ENCODE results near the gene SLC6A7.

Gene SLC6A7

DNA sequence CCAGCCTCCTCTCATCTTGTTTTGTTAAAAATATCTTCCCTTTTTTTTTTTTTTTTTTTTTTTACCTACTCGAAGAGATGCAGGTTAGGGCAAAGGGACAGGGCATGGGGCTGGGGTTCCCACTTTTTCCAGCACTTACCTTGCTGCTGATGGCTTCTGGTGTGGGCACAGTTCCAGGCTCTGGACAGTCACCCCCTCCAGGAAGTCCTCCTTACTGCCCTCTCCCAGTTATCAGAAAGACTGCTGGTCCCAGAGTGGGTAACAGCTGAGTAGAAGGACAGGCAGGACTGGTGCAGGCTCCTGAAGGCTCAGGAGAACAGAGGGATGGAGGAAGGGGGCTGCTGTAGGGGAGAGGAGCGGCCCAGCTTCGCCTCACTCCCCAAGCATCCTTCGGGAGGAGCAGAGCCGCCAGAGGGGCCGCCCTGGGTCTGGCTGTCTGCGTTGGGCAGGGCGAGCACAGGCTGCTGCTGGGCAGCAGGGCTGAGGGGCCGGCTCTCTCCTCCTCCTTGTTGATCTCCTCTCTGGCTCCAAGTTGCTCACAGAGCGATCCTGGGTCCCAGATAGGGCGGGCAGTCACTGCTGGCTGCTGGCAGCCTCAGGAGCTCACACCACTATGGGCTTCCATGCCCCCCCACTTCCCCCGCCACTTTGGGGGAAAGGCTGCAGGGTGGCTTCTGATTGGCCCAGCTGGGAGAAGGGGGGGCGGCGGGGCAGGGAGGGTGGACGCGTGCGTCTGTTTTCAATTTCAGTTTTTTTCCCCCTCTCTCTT lies 34.4 kb upstream of the SLC6A7 start, which contains the start of gene PDGFRB:
Gene PDGFRB, minus strand, starts transcription at position 588 of the 769 bp plus-strand sequence. CDS start 18,798 bp downstream, outside the sequence.
- CTCF ChIA-PET: interaction anchor here (1.3 kb wide), 2 partner anchors 10 to 18 kb away, joined by 3 to 4 read pairs; no protein-coding TSS in a partner anchor
- DNase-seq (ENCODE audit: extremely low spot score): peak; percentile 82
- POLR2A ChIA-PET: no interaction called here

DNA sequence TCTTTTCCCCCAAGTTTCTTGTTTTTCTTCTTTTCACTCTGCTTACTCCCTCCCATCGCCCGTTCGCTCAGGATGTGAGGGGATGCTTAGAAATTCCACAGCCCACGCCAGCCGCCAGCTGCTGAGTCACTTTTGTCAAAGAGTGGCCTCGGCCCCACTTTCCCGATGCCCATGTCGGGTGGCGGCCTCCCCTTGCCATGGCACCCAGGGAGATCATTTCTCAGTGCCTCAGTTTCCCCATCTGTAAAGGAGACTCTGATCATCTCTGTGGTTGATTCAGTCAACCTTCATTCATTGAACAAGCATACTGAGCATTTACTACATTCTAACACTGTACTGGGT lies 33.9 kb upstream of the SLC6A7 start:
- TF ChIP-seq, protein P1, sequence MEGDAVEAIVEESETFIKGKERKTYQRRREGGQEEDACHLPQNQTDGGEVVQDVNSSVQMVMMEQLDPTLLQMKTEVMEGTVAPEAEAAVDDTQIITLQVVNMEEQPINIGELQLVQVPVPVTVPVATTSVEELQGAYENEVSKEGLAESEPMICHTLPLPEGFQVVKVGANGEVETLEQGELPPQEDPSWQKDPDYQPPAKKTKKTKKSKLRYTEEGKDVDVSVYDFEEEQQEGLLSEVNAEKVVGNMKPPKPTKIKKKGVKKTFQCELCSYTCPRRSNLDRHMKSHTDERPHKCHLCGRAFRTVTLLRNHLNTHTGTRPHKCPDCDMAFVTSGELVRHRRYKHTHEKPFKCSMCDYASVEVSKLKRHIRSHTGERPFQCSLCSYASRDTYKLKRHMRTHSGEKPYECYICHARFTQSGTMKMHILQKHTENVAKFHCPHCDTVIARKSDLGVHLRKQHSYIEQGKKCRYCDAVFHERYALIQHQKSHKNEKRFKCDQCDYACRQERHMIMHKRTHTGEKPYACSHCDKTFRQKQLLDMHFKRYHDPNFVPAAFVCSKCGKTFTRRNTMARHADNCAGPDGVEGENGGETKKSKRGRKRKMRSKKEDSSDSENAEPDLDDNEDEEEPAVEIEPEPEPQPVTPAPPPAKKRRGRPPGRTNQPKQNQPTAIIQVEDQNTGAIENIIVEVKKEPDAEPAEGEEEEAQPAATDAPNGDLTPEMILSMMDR (IDR thresholded peaks at IDR 0.05; ENCODE audit: control extremely low read depth, extremely low read depth, low read depth, missing control alignments): no peak
- POLR2A ChIA-PET: no interaction called here
- CTCF ChIA-PET: no interaction called here
- DNase-seq (ENCODE audit: extremely low spot score): no peak

More for the DNA sequence above, 34.4 kb upstream of the SLC6A7 start, which contains the start of gene PDGFRB:
- TF ChIP-seq, protein P1 (IDR thresholded peaks at IDR 0.05; ENCODE audit: control extremely low read depth, extremely low read depth, low read depth, missing control alignments): no peak

DNA sequence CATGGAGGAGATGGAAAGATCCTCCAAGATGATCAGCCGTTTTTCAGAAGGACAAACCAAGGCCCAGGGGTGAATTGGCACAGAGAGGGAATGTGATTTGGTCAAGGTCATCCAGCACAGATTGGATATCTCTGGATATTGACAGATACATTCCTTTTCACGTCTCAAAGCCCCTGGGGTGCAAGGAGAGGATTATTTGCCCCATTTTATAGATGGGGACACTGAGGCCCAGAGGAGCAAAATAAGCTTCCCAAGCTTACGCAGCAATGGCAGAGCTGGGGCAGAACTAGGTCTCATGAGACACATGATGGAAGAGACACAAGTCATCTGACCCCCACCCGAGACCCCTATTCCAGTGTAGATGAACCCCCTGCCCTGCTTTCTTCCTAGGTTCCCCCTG lies 33.3 kb upstream of the SLC6A7 start:
- no peak for DNase-seq (ENCODE audit: extremely low spot score)
- TF ChIP-seq, protein P1 (IDR thresholded peaks at IDR 0.05; ENCODE audit: control extremely low read depth, extremely low read depth, low read depth, missing control alignments): no peak
- POLR2A ChIA-PET: no interaction called here
- CTCF ChIA-PET: no interaction called here

DNA sequence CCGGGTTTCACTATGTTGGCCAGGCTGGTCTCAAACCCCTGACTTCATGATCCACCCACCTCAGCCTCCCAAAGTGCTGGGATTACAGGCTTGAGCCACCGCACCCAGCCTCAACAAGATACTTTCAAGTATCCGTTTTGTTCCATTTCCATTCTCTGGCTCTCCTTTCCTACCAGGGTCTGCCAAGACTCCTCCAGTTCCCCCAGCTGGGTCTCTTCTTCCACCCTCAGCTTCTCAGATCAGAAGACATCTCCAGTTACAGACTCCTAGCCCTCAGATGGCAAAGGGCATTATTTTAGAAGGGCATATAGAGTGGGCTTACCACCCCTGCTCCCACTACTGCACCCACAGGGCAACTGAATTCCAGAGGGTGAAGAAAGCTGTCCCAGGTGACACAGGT lies 32.7 kb upstream of the SLC6A7 start:
- TF ChIP-seq, protein P1 (IDR thresholded peaks at IDR 0.05; ENCODE audit: control extremely low read depth, extremely low read depth, low read depth, missing control alignments): no peak
- POLR2A ChIA-PET: no interaction called here
- CTCF ChIA-PET: interaction anchor here (1.5 to 4.1 kb wide), 2 partner anchors 10 to 216 kb away, joined by 3 to 21 read pairs; no protein-coding TSS in a partner anchor
- no peak for DNase-seq (ENCODE audit: extremely low spot score)

DNA sequence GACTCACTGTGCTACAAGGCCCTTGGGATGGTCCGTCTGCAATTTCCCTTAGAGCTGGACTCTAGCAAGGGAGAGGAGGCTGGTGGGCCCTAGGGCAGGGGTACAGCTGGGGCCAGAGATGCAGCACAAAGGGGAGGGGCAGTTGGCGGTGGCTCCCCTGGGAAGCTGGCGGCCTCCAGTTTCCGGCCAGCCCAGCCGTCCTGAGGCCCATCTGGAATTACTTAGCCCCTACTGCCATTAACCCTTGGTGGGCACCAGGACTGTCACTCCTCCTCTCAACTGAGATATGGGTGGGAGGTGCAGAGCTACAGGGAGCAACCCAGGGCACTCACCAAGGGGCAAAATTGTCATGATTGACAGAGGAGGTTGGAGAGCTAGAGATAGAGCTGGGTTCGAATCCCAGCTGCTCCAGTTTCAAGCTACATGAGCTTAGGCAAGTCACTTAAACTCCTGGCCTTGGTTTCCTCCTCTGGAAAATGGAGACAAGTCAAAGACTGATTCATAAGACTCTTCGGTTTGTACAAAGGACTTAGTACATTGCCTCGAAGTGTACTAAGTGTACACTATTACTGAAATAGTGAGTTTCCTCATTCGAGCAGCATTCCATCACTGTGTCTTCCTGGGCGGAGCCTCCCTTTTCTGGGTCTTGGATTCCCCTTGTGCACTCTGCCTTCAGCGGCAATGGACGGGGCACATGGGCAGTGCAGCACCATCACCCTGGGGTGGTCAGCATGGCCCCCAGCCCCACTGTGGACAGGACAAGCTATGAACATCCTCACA lies 31.5 kb upstream of the SLC6A7 start:
- no peak for DNase-seq (ENCODE audit: extremely low spot score)
- TF ChIP-seq, protein P1 (IDR thresholded peaks at IDR 0.05; ENCODE audit: control extremely low read depth, extremely low read depth, low read depth, missing control alignments): no peak
- ChIA-PET CTCF (interaction anchor here (0.9 to 4.1 kb wide), 5 partner anchors 11 to 215 kb away, joined by 3 to 21 read pairs (median 4); no protein-coding TSS in a partner anchor), POLR2A (no interaction called here)

DNA sequence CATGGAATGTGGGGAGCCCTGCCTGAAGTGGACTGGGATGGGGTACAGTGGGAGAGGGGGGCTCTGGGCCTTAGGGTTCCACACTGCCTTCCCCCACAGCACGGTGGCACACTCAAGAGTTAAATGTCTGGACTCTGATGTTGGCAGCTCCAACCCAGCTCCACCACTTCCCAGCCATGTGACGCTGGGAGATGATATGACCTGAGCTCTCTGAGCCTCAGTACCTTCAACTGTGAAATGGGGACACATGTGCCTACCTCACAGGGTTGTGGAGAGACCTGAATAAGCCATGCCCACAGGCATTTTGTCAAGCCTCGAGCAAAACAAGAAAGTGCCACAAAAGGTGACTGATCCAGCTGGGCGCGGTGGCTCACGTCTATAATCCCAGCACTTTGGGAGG lies 30.8 kb upstream of the SLC6A7 start:
- CTCF ChIA-PET: interaction anchor here (1.6 to 4.1 kb wide), 3 partner anchors 12 to 192 kb away, joined by 4 to 21 read pairs (median 9); no protein-coding TSS in a partner anchor
- DNase-seq (ENCODE audit: extremely low spot score): no peak
- POLR2A ChIA-PET: no interaction called here
- TF ChIP-seq, protein P1 (IDR thresholded peaks at IDR 0.05; ENCODE audit: control extremely low read depth, extremely low read depth, low read depth, missing control alignments): no peak

Measured in GM10248 (cell line).